AG09319 (cell line): ENCODE results near the gene TANC1.
A peak's percentile ranks its signal among the peaks of the same experiment; 100 is the strongest.

Experiments
- DNase-seq: peaks from one replicate; pipeline ENCODE4 v3.0.0-alpha.2; 2010; ENCODE audit warnings: low read depth; ENCODE audit errors: extremely low read depth
- TF ChIP-seq, protein P1 (sequence below): IDR thresholded peaks from 2 replicates; pipeline ENCODE4 v1.5.1; 2011; ENCODE audit warnings: low read depth, mild to moderate bottlenecking, inconsistent platforms, low read length, moderate library complexity

TANC1 gene

DNA sequence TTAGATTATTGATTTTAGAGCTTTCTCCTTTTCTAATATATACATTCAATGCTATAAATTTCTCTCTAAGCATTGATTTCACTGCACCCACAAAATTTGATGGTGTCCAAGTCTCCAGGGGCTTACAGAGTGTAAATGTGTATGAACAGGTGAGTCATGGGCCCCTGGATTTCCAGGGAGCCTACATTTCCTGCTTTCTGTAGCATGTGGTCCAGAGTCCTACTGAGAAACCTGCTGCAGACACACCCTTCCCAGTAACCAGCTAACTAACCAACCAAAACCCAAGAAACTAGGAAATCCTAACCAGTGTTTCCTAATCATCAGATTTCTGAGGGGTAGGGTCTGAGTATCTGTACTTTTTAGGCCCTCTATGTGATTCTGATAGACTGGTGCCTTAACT lies 39.5 kb upstream of the TANC1 start:
- no peak for DNase-seq
- TF ChIP-seq, protein P1, sequence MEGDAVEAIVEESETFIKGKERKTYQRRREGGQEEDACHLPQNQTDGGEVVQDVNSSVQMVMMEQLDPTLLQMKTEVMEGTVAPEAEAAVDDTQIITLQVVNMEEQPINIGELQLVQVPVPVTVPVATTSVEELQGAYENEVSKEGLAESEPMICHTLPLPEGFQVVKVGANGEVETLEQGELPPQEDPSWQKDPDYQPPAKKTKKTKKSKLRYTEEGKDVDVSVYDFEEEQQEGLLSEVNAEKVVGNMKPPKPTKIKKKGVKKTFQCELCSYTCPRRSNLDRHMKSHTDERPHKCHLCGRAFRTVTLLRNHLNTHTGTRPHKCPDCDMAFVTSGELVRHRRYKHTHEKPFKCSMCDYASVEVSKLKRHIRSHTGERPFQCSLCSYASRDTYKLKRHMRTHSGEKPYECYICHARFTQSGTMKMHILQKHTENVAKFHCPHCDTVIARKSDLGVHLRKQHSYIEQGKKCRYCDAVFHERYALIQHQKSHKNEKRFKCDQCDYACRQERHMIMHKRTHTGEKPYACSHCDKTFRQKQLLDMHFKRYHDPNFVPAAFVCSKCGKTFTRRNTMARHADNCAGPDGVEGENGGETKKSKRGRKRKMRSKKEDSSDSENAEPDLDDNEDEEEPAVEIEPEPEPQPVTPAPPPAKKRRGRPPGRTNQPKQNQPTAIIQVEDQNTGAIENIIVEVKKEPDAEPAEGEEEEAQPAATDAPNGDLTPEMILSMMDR, result no peak

DNA sequence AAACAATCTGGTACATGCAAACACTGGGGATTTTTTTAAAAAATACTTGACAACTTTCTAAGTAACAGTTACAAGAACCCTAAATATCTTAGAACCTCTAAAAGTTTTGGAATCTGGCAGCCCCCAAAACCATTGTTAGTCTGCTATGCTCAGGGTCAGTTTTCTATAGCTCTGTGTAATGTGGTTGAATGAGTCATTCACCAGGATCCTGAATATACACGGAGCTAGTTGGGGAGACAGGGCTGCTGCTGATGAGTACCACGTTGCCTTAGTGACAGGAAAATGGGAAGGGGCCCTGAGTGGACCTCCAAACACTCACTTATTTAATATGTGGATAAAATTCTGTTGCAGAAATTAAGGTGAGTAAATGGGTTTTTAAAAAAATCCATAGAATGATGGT lies 36.9 kb upstream of the TANC1 start:
- TF ChIP-seq, protein P1, result no peak
- DNase-seq, result no peak

DNA sequence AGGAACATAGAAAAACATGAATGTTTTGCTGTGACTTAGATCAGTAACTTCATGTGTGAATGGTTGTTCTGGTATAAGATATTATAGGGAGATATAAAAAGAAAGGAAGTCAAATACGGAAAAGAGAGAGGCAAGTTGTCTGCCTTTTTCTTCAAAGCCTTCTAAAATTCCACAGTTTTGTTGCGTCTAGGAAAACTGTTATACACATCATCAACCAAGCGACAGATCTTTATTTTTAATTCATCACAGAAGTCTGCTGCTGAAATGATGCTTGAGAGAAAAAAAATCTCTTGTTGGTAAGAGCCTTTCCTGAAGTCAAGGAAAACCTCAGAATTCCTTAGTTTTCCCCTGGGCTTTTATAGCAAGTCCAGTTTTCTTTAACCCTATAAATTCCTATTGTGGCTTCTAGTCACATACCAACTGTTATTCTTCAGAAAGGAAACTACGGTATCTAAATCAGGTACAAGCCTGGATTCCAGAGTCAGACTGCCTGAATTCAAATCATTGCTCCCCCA lies 36.3 kb upstream of the TANC1 start:
- DNase-seq, result no peak
- TF ChIP-seq, protein P1, result no peak

DNA sequence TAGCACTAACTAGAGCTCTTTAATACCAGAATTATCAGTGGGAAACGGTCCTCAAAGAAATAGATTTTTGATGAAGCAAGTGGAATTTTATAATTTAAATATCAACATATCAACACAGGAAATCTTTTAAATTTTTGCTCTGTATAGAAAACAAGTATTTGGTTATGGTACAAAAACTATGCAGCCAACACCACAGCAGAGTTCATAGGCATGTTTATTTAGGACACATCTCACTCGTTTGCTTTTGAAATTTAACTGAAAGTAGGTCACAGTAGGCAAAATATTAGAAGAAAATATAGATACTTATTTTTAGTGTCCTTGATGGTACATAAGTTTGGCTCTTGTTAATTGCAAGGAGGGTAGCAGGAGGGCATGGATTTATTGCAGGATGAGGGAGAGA lies 34.3 kb upstream of the TANC1 start:
- no peak for DNase-seq
- TF ChIP-seq, protein P1, result no peak

DNA sequence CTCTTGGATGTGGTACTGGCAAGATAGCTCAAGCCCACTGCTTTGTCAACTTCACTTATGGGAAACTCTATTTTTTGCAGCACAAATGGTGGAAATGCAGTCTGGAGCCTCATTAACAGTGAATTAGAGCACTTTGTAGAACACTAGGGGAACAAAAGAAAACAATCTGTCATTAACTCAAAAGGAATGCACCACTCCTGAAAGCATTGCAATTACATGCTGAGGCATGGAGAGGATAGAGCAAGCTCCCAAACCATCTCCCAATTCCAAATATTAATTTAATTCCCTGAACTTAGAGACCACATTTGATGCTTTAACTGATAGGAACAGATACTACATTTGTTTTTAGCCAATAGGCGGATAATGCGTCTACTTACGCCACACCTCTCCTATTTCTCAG lies 32.8 kb upstream of the TANC1 start:
- TF ChIP-seq, protein P1, result no peak
- DNase-seq, result no peak

DNA sequence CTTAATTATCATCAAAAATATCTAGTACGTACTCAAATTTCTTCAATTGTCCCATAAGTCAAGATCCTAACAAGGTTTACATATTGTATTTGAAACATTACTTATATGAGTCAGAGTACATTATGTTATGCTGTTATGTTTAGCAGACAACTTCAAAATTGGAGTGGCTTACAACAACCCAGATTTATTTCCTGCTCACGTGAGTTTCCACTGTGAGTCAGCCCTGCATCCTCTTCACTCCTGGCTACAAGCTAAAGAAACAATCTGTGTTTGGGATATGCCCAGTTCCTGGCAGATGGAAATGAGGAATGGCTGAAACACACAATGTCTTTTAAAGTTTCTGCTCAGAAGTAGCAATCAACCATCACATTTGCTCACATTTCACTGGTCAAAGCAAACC lies 31.5 kb upstream of the TANC1 start:
- TF ChIP-seq, protein P1, result no peak
- DNase-seq, result peak; percentile 87

DNA sequence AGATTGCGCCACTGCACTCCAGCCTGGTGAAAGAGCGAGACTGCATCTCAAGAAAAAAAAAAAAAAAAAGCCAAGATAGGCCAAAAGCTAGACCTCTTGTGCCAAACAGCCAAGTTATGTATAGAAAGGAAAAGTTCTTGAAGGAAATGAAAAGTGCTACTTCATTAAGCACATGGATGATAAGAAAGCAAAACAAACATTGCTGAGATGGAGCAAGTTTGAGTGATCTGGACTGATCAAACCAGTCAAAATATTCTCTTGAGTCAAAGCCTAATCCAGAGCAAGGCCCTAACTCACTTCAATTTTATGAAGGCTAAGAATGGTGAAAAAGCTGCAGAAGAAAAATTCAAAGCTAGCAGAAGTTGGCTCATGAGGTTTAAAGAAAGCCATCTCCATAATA lies 28.1 kb upstream of the TANC1 start:
- no peak for DNase-seq
- TF ChIP-seq, protein P1, result no peak
